ENCODE measurements around the gene SLIT3.

Gene SLIT3

GRCh38 chr5:168620807-168621206 lies 680.1 kb downstream of the SLIT3 start:
- no peak overlapping the region for H3K4me3 ChIP-seq (ENCODE audit: low read depth, low read length)
- TF ChIP-seq CTCF (IDR thresholded peaks at IDR 0.05; ENCODE audit: low read depth, low read length): no peak

GRCh38 chr5:168614661-168615060 lies 686.3 kb downstream of the SLIT3 start:
- no peak for TF ChIP-seq CTCF (IDR thresholded peaks at IDR 0.05; ENCODE audit: low read depth, low read length)
- H3K4me3 ChIP-seq (ENCODE audit: low read depth, low read length): no peak overlapping the region

GRCh38 chr5:168613996-168614395 lies 686.9 kb downstream of the SLIT3 start:
- no peak for TF ChIP-seq CTCF (IDR thresholded peaks at IDR 0.05; ENCODE audit: low read depth, low read length)
- H3K4me3 ChIP-seq (ENCODE audit: low read depth, low read length): no peak overlapping the region

- TF ChIP-seq CTCF (IDR thresholded peaks at IDR 0.05; ENCODE audit: low read depth, low read length): no peak
- no peak overlapping the region for H3K4me3 ChIP-seq (ENCODE audit: low read depth, low read length)
Observed at GRCh38 chr5:168613396-168613795, 687.5 kb downstream of the SLIT3 start.

GRCh38 chr5:168612996-168613395 lies 687.9 kb downstream of the SLIT3 start:
- H3K4me3 ChIP-seq (ENCODE audit: low read depth, low read length): no peak overlapping the region
- no peak for TF ChIP-seq CTCF (IDR thresholded peaks at IDR 0.05; ENCODE audit: low read depth, low read length)

- no peak overlapping the region for H3K4me3 ChIP-seq (ENCODE audit: low read depth, low read length)
- no peak for TF ChIP-seq CTCF (IDR thresholded peaks at IDR 0.05; ENCODE audit: low read depth, low read length)
Observed at GRCh38 chr5:168612123-168612522, 688.8 kb downstream of the SLIT3 start.

All from WI38 (cell line).